Heart left ventricle (tissue), 13 donors: ENCODE results near the gene KLHL26.

Experiments used
- POLR2A ChIP-seq, 2 donors: fragments of 450-650 bp; IDR thresholded peaks; one replicate each; pipeline ENCODE4 v1.6.1; 2017; ENCODE audit warnings: antibody characterized with exemption in 2 of 2, mild to moderate bottlenecking in 2 of 2, moderate library complexity in 2 of 2
- TF ChIP-seq, protein P1 (sequence below), 12 donors: fragments of 200-600 bp; sonication (generic) in 4 of 12; IDR thresholded peaks; one replicate each; pipeline versions ENCODE4 v1.5.0 to v1.8.0; 2018 to 2022; ENCODE audit warnings: antibody characterized with exemption in 12 of 12, mild to moderate bottlenecking in 5 of 12
- donor health status: ischemic (EF 13 %, LVEDD 7.1; RV severe dilation, severe dysfunction).
- donor health status: DM: no; HTN: yes; CAD: no.
- donor health status: DM: no; HTN: no; CAD: no.
- donor health status: ischemic (EF 25% LVEDD 6.9; RV normal size, moderate dysfunction).
- donor health status: ischemic (EF 25% LVEDD 5.7; RV mildly dilated, moderate dysfunction).
- donor health status: ischemic (EF 35%, LVEDD 5.7; RV mildly dilated, moderate dysfunction).
- donor health status: nonischemic (EF 11% LVEDD 7.7; RV severe dilation, severe dysfunction).
- donor health status: DM: yes; HTN: yes; CAD: no.
- donor health status: PGD.
- donor health status: ischemic (EF 29% LVEDD 5.4; RV normal size, mild dysfunction).
- donor health status: nonischemic (EF 23%, LVEDD 6.1; RV moderate dilation, normal function).

- TF ChIP-seq, protein P1, sequence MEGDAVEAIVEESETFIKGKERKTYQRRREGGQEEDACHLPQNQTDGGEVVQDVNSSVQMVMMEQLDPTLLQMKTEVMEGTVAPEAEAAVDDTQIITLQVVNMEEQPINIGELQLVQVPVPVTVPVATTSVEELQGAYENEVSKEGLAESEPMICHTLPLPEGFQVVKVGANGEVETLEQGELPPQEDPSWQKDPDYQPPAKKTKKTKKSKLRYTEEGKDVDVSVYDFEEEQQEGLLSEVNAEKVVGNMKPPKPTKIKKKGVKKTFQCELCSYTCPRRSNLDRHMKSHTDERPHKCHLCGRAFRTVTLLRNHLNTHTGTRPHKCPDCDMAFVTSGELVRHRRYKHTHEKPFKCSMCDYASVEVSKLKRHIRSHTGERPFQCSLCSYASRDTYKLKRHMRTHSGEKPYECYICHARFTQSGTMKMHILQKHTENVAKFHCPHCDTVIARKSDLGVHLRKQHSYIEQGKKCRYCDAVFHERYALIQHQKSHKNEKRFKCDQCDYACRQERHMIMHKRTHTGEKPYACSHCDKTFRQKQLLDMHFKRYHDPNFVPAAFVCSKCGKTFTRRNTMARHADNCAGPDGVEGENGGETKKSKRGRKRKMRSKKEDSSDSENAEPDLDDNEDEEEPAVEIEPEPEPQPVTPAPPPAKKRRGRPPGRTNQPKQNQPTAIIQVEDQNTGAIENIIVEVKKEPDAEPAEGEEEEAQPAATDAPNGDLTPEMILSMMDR (IDR thresholded peaks at IDR 0.05), result no peak
- TF ChIP-seq POLR2A (IDR thresholded peaks at IDR 0.05), result no peak
Observed at GRCh38 chr19:18609717-18610051, 27.1 kb upstream of the KLHL26 start.
